Stomach (tissue), 9 donors: ENCODE measurements around the gene MAP3K1. TPM values are rescaled to one million over a fixed set of nuclear protein-coding genes. Genes with fewer than 3 reads are reported as not detected.

ENCODE experiments used
- DNase-seq, 2 donors: peaks; one replicate each; pipeline versions ENCODE4 v3.0.0 to v3.0.0-alpha.2; 2013 to 2019
- H3K27ac ChIP-seq, 5 donors: fragments of 200-600 bp in 4 of 5; sonication (generic) in 4 of 5; one replicate each; pipeline ENCODE4 v1.5.1; 2013 to 2019; ENCODE audit warnings: mild to moderate bottlenecking in 1 of 5, moderate library complexity in 1 of 5
- H3K27me3 ChIP-seq, 3 donors: fragments of 200-600 bp; sonication (generic); one replicate each; pipeline ENCODE4 v1.5.1; 2017 to 2019; ENCODE audit warnings: mixed run types in 1 of 3
- H3K36me3 ChIP-seq, 4 donors: fragments of 200-600 bp; sonication (generic); 1 replicate in 3 of 4; 2 replicates in 1 of 4; pipeline ENCODE4 v1.5.1; 2016 to 2019
- H3K4me1 ChIP-seq, 4 donors: fragments of 200-600 bp; sonication (generic); one replicate each; pipeline ENCODE4 v1.5.1; 2016 to 2019
- H3K4me3 ChIP-seq, 4 donors: fragments of 200-600 bp; sonication (generic) in 3 of 4; one replicate each; pipeline ENCODE4 v1.5.1; 2016 to 2019; ENCODE audit warnings: mild to moderate bottlenecking in 1 of 4
- H3K9me3 ChIP-seq, 4 donors: fragments of 200-600 bp; sonication (generic); one replicate each; pipeline ENCODE4 v1.5.1; 2016 to 2019
- CTCF ChIP-seq, 7 experiments: fragments of 450-650 bp in 4 of 7; fragments of 200-600 bp in 3 of 7; sonication (generic) in 3 of 7; IDR thresholded peaks; one replicate each; pipeline ENCODE4 v1.5.1; 2016 to 2019; ENCODE audit warnings: antibody characterized with exemption in 7 of 7, control low read depth in 2 of 7, mild to moderate bottlenecking in 1 of 7
- EP300 ChIP-seq: sonication (generic); formaldehyde crosslinking; IDR thresholded peaks from one replicate; pipeline ENCODE4 v1.6.1; 2017; ENCODE audit warnings: antibody characterized with exemption
- POLR2A ChIP-seq, 4 donors: fragments of 450-650 bp; IDR thresholded peaks; one replicate each; pipeline ENCODE4 v1.6.1; 2016; ENCODE audit warnings: antibody characterized with exemption in 4 of 4, control low read depth in 2 of 4, mild to moderate bottlenecking in 1 of 4, moderate library complexity in 1 of 4
- POLR2AphosphoS5 ChIP-seq, 3 donors: sonication (generic); formaldehyde crosslinking; IDR thresholded peaks; one replicate each; pipeline ENCODE4 v1.6.1; 2016; ENCODE audit warnings: antibody characterized with exemption in 3 of 3
- WGBS, 5 donors: extraction: QIAGEN DNeasy Blood & Tissue Kit in 3 of 5; methylation state at CpG; one replicate each; pipeline versions ENCODE4 v1.1.5 to v1.1.7; 2013 to 2018; 5-methylcytosine and 5-hydroxymethylcytosine counted together
- intact Hi-C: fragments of 100-400 bp; cut with DNase I; formaldehyde crosslinking; loops from one replicate; pipeline ENCODE4 v1.15.1; 2023; ENCODE audit warnings: low total_unique reads
- polyA plus RNA-seq, 3 donors: library from polyadenylated mRNA; stranded (reverse); fragments of 200-250 nt; gene quantifications; one replicate each; pipeline ENCODE4 v1.2.3, GENCODE V29; 2013
- total RNA-seq, 5 donors: library from RNA; depleted of rRNA; stranded (reverse); fragments of >200 nt; gene quantifications; one replicate each; pipeline versions ENCODE4 v1.1.0 to v1.2.3, GENCODE V29; 2014 to 2016
- donor health status: healthy with polysubstance abuse.
- donor health status: Bipolar disorder and iron deficiency.
- donor health status: healthy.

MAP3K1 gene
- total and polyA plus RNA-seq, 8 donors = 3.8 to 30.7 (median 7.7) TPM

- H3K4me3 ChIP-seq = no peak overlapping the region
These were observed 102.2 kb downstream of the MAP3K1 start for GRCh38 chr5:56917534-56917933.

GRCh38 chr5:56918054-56918453, 102.7 kb downstream of the MAP3K1 start:
- H3K4me3 ChIP-seq = no peak overlapping the region
- H3K9me3 ChIP-seq = no peaks in the 10 kb centered on the region
- no peak for TF ChIP-seq POLR2AphosphoS5 (IDR thresholded peaks at IDR 0.05)
- TF ChIP-seq EP300 = no peak
- no peak for TF ChIP-seq CTCF (IDR thresholded peaks at IDR 0.05)
- no peak for TF ChIP-seq POLR2A (IDR thresholded peaks at IDR 0.05)
- intact Hi-C loops = no loop called here
- H3K27me3 ChIP-seq = no peaks in the 10 kb centered on the region
- peaks cover 9 to 25% (median 17%) of the 10 kb centered on the region in 4 donors for H3K36me3 ChIP-seq
- H3K27ac ChIP-seq = no peak overlapping the region
- no peak for DNase-seq
- 56 to 77% (median 65%) methylated on average over 2 of the region's 2 CpGs for WGBS, 5 donors
- peaks cover 0 to 7% (median 3%) of the 10 kb centered on the region in 4 donors for H3K4me1 ChIP-seq

More at GRCh38 chr5:56917534-56917933, 102.2 kb downstream of the MAP3K1 start:
- intact Hi-C loops = no loop called here
- WGBS, 5 donors = 50 to 64% (median 55%) methylated on average over 2 of the region's 2 CpGs
- no peaks in the 10 kb centered on the region for H3K27me3 ChIP-seq
- H3K36me3 ChIP-seq = peaks cover 4 to 20% (median 12%) of the 10 kb centered on the region in 4 donors
- no peak overlapping the region for H3K27ac ChIP-seq
- TF ChIP-seq EP300 (no peak), POLR2AphosphoS5 (IDR thresholded peaks at IDR 0.05) (no peak), POLR2A (IDR thresholded peaks at IDR 0.05) (no peak), CTCF (IDR thresholded peaks at IDR 0.05) (no peak)
- no peaks in the 10 kb centered on the region for H3K9me3 ChIP-seq
- no peak for DNase-seq
- peaks cover 0 to 7% (median 3%) of the 10 kb centered on the region in 4 donors for H3K4me1 ChIP-seq

GRCh38 chr5:56919942-56920662, 104.8 kb downstream of the MAP3K1 start:
- peaks cover 0 to 7% (median 3%) of the 10 kb centered on the region in 4 donors for H3K4me1 ChIP-seq
- TF ChIP-seq CTCF (IDR thresholded peaks at IDR 0.05) = no peak
- no peak for TF ChIP-seq EP300
- TF ChIP-seq POLR2A (IDR thresholded peaks at IDR 0.05) = no peak
- no peak for TF ChIP-seq POLR2AphosphoS5 (IDR thresholded peaks at IDR 0.05)
- no peak overlapping the region for H3K4me3 ChIP-seq
- no peaks in the 10 kb centered on the region for H3K9me3 ChIP-seq
- no peaks in the 10 kb centered on the region for H3K27me3 ChIP-seq
- intact Hi-C loops = no loop called here
- peaks cover 17 to 46% (median 38%) of the 10 kb centered on the region in 4 donors for H3K36me3 ChIP-seq
- no peak for DNase-seq
- 43 to 82% (median 53%) methylated on average over 1 of the region's 1 CpG for WGBS, 5 donors
- no peak overlapping the region for H3K27ac ChIP-seq

- intact Hi-C loops = no loop called here
- no peak overlapping the region for H3K4me3 ChIP-seq
- H3K36me3 ChIP-seq = peaks cover 22 to 67% (median 63%) of the 10 kb centered on the region in 4 donors
- H3K9me3 ChIP-seq = no peaks in the 10 kb centered on the region
- no peaks in the 10 kb centered on the region for H3K27me3 ChIP-seq
- no peak overlapping the region for H3K27ac ChIP-seq
- TF ChIP-seq EP300 (no peak), POLR2AphosphoS5 (IDR thresholded peaks at IDR 0.05) (no peak), CTCF (IDR thresholded peaks at IDR 0.05) (no peak), POLR2A (IDR thresholded peaks at IDR 0.05) (no peak)
- DNase-seq = no peak
- H3K4me1 ChIP-seq = peaks cover 0 to 7% (median 0%) of the 10 kb centered on the region in 4 donors
- WGBS, 5 donors = 95 to 98% (median 97%) methylated on average over 6 of the region's 6 CpGs
These were observed 107.6 kb downstream of the MAP3K1 start for GRCh38 chr5:56922922-56923321.
